GM18520 (cell line): ENCODE results near the gene CXCL9.
"Not testable (repeated sequence)": the region's sequence is repeated elsewhere in the genome, so short reads cannot be mapped to it uniquely, and the experiment has no call there.

ENCODE experiments used
- ATAC-seq: cut with Tn5 transposase; IDR thresholded peaks from one replicate; pipeline ENCODE4 v1.9.1; 2021; ENCODE audit not compliant: unreplicated experiment

CXCL9 gene

DNA sequence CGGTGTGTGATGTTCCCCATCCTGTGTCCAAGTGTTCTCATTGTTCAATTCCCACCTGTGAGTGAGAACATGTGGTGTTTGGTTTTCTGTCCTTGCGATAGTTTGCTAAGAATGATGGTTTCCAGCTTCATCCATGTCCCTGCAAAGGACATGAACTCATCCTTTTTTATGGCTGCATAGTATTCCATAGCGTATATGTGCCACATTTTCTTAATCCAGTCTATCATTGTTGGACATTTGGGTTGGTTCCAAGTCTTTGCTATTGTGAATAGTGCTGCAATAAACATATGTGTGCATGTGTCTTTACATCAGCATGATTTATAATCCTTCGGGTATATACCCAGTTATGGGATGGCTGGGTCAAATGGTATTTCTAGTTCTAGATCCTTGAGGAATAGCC lies 45.2 kb downstream of the CXCL9 start:
- not testable (repeated sequence) for ATAC-seq

DNA sequence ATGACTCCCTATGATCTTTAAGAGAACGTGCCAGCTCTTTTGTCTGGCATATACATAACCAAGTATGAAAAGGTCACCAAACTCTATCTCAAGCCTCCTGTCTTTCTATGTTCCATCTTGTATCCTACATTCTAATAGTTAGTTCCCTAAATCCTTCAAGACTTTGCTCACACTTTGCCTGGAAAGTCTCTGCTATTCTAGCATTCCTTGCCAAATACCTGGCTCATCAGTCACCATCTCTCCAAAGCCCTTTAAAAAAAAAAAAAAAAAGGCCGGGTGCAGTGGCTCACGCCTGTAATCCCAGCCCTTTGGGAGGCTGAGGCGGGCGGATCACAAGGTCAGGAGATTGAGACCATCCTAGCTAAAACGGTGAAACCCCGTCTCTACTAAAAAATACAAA lies 48.8 kb downstream of the CXCL9 start:
- not testable (repeated sequence) for ATAC-seq

DNA sequence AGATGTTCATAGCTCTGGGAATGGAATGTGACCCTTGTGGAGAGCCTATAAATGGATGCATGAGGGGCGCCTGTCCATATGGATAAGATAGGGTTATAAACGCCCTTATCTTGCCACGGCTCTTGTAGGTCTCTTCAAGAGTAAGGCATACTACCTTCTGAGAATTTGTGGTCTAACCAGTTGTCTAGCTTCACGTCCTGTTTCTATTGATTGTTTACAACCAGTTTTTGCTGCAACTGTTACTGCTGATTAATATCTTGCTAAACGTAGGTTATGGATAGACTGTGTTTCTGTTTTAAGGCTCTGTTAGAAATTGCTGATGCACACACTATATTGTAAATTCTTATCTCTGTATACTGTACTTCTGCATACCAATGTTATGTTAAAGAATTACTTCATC lies 52.5 kb downstream of the CXCL9 start:
- ATAC-seq, result not testable (repeated sequence)

GRCh38 chr4:75953509-75953908 lies 53.8 kb downstream of the CXCL9 start:
- no peak for ATAC-seq
